H1 (cell line): ENCODE measurements around the gene KLK4. TPM values are rescaled to one million over a fixed set of nuclear protein-coding genes. Genes with fewer than 3 reads are reported as not detected.

Experiments
- BCL11A ChIP-seq, 2 experiments: IDR thresholded peaks; one replicate each; pipeline ENCODE4 v1.6.1; 2011; ENCODE audit warnings: low read depth in 2 of 2, low read length in 2 of 2, mild to moderate bottlenecking in 2 of 2
- CHD1 ChIP-seq: IDR thresholded peaks from 2 replicates; pipeline ENCODE4 v1.6.1; 2012; ENCODE audit warnings: low read depth, low read length, improper control_type of control experiment
- HDAC6 ChIP-seq: IDR thresholded peaks from one replicate; pipeline ENCODE4 v1.7.1; 2012; ENCODE audit warnings: low read depth, mild to moderate bottlenecking, inconsistent platforms, low read length, moderate library complexity
- JUND ChIP-seq: IDR thresholded peaks from 2 replicates; pipeline ENCODE4 v1.6.1; 2011; ENCODE audit warnings: mild to moderate bottlenecking, improper control_type of control experiment, low read length
- TEAD4 ChIP-seq: IDR thresholded peaks from 2 replicates; pipeline ENCODE4 v1.6.1; 2012; ENCODE audit warnings: low read depth, low read length, inconsistent platforms, mixed read lengths
- YY1 ChIP-seq: IDR thresholded peaks from 2 replicates; pipeline ENCODE4 v1.6.1; 2011; ENCODE audit warnings: low read depth, mild to moderate bottlenecking, low read length
- polyA plus RNA-seq, 7 experiments: library from polyadenylated mRNA; depleted of rRNA in 3 of 7; stranded (reverse) in 5 of 7; unstranded in 2 of 7; fragments of >200 nt in 5 of 7; fragments of 200-250 nt in 2 of 7; gene quantifications; 1 replicate in 5 of 7; 2 replicates in 1 of 7; 4 replicates in 1 of 7; pipeline versions ENCODE4 v1.2.1 to v1.2.3, GENCODE V29; 2011 to 2013; ENCODE audit warnings: missing spikeins in 2 of 7, mixed read lengths in 2 of 7
- total RNA-seq: library from RNA; stranded (reverse); fragmentation: NEBNext Ultra II Directional; extraction: Animal tissue kit (Norgen Biotek cat#: 25700); gene quantifications from 2 replicates; pipeline ENCODE4 v1.2.1, GENCODE V29; 2021

Gene KLK4
- total and polyA plus RNA-seq, 2 of the 8 experiments (the other 6 are each of a cell fraction or from before 2014, with no cell fraction given) = 0.44 TPM; not detected in 1

- TF ChIP-seq JUND (no peak), TEAD4 (no peak), YY1 (no peak), BCL11A (IDR thresholded peaks at IDR 0.05; ENCODE audit: low read depth in 2 of 2, low read length in 2 of 2) (no peak), HDAC6 (no peak), CHD1 (no peak)
- TF ChIP-seq, all 59 proteins: peak for 0
Measured at GRCh38 chr19:50925734-50926133, 14.5 kb upstream of the KLK4 start (continued).
